Activated naive CD4-positive, alpha-beta T cell treated with anti-CD3 and anti-CD28 coated beads for 36 hours (primary cell): Measurements from ENCODE around the gene MYO18B. TPM values are rescaled to one million over a fixed set of nuclear protein-coding genes. Genes with fewer than 3 reads are reported as not detected.

Experiments
- CTCF ChIA-PET: fragments of 350-600 bp; sonication (Branson Sonifier 250); formaldehyde crosslinking; loops from one replicate; lab custom pipeline; 2021; ENCODE audit warnings: antibody characterized with exemption; lab: Charles Lee
- DNase-seq: peaks from one replicate; pipeline ENCODE4 v3.0.0-alpha.2; 2020
- H3K27ac Mint-ChIP-seq: one replicate; pipeline ENCODE4 v1.8.0; 2021; ENCODE audit warnings: mild to moderate bottlenecking, mixed read lengths
- H3K27me3 Mint-ChIP-seq: one replicate; pipeline ENCODE4 v1.8.0; 2021; ENCODE audit warnings: low read depth, mixed read lengths
- H3K36me3 Mint-ChIP-seq: one replicate; pipeline ENCODE4 v1.8.0; 2021; ENCODE audit warnings: low read depth, mixed read lengths
- H3K4me1 Mint-ChIP-seq: one replicate; pipeline ENCODE4 v1.8.0; 2021; ENCODE audit warnings: low read depth, mixed read lengths
- H3K4me3 Mint-ChIP-seq: one replicate; pipeline ENCODE4 v1.8.0; 2021; ENCODE audit warnings: mild to moderate bottlenecking, moderate library complexity, mixed read lengths
- H3K9me3 Mint-ChIP-seq: one replicate; pipeline ENCODE4 v1.8.0; 2021; ENCODE audit warnings: mixed read lengths
- intact Hi-C: fragments of 100-400 bp; cut with micrococcal nuclease; formaldehyde crosslinking; loops from one replicate; pipeline ENCODE4 v1.15.1; 2023
- total RNA-seq, 2 experiments: library from RNA; stranded (reverse); gene quantifications; one replicate each; pipeline ENCODE4 v1.2.3, GENCODE V29; 2021

MYO18B gene
- total RNA-seq, 2 experiments from 2014 or later, result 0.14 to 0.17 TPM

DNA sequence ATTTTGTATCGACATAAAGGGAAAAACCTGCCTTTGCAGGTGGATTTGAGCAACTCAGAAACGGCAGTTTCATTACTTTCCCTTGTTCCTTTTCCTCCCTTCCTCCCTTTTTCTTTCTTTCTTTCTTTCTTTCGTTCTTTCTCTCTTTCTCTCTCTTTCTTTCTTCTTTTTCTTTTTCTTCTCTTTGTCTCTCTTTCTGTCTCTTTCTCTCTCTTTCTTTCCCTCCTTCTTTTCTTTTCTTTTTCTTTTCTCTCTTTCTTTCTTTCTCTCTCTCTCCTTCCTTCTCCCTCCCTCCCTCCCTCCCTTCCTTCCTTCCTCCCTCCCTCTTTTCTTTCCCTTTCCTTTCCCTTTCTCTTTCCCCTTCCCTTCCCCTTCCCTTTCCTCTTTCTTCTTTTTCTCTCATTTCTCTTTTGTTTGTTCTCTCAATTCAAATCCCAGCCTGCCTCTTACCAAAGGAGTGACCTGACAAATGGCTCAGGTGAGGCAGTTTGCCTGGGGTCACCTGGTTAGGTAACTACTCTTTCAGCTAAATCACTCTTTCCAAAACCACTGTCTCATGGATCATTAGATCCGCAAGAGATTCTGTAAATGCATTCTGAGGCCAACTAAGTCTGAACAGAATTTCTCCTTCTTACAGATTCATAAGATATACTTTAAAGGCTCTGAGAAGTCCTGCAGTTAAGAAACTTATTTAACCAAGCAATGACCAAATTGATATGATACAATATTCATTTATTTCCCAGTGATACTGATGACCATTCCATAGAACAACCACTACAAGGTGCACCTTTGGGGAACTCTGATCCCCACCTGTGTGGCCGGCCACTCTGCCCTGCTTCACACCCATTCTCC is 75.3 kb downstream of the MYO18B start:
- peaks cover 12% of the 10 kb centered on the region for H3K27me3 Mint-ChIP-seq
- no peak overlapping the region for H3K27ac Mint-ChIP-seq
- H3K4me1 Mint-ChIP-seq, result no peaks in the 10 kb centered on the region
- no peaks in the 10 kb centered on the region for H3K36me3 Mint-ChIP-seq
- H3K9me3 Mint-ChIP-seq, result no peaks in the 10 kb centered on the region
- CTCF ChIA-PET, result interaction anchor here (0.7 kb wide), 1 partner anchor 707 kb away, joined by 5 read pairs; no protein-coding TSS in a partner anchor
- H3K4me3 Mint-ChIP-seq, result no peak overlapping the region
- intact Hi-C loops, result no loop called here
- no peak for DNase-seq

DNA sequence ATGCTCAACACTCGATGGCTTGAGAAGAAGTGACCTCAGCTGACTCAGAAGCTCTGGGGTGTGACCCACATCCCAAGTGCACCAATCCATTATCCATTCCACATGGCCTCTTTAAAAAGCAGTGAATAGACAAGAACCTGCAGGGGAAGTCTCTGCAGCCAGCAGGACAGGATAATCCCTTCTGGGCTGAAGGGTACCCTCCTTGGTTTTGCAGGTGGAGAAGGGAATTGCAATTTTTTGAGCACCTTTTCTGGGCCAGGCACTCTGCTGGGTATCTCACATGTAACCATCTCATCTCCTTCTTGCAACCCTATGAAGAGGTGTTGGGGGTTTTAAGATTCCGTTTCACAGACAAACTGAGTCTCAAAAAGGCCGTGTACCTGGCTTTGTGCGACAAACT is 76.6 kb downstream of the MYO18B start:
- DNase-seq, result no peak

DNA sequence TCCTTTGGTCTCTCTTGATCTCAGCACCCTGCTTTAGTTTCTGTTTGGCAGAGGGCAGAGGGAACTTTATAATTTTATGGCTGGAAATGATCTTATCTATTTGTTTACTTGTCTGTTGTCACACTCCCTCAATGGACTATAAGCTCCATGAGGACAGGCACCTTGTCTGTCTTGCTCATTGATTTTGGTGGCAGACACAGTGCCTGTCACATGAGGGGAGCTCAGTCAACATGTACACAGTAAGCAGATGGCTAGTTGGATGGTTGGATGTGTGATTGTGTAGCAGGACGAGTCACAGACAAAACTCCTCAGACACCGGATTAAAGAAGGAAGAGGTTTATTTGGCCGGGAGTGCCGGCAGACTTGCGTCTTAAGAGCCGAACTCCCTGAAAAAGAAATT is 80.4 kb downstream of the MYO18B start:
- CTCF ChIA-PET, result no interaction called here
- Mint-ChIP-seq H3K4me3 (no peak overlapping the region), H3K9me3 (no peaks in the 10 kb centered on the region), H3K27me3 (peaks cover 9% of the 10 kb centered on the region), H3K27ac (no peak overlapping the region), H3K4me1 (no peaks in the 10 kb centered on the region), H3K36me3 (no peaks in the 10 kb centered on the region)
- DNase-seq, result no peak
- intact Hi-C loops, result no loop called here

More for the DNA sequence above, 76.6 kb downstream of the MYO18B start:
- CTCF ChIA-PET, result no interaction called here
- Mint-ChIP-seq H3K36me3 (no peaks in the 10 kb centered on the region), H3K27ac (no peak overlapping the region), H3K4me1 (no peaks in the 10 kb centered on the region), H3K9me3 (no peaks in the 10 kb centered on the region), H3K27me3 (peaks cover 13% of the 10 kb centered on the region), H3K4me3 (no peak overlapping the region)
- intact Hi-C loops, result no loop called here

DNA sequence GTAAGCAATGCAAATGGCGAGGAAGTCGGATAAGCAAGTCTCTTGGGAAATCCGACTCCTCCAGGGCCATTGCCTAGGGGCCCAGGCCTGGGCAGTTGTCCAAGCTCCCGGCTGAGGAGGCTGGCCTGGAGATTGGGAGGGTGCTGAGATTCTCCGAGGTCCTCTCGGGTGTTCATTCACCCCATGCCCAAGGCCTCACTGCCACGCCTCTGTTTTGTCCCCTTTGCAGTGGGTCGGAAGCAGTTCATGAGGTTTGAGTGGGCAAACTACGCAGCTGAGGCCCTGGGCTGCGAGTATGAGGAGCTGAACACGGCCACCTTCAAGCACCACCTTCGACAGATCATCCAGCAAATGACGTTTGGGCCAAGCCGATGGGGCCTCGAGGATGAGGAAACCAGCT is 81.3 kb downstream of the MYO18B start:
- CTCF ChIA-PET, result no interaction called here
- no peaks in the 10 kb centered on the region for H3K4me1 Mint-ChIP-seq

DNA sequence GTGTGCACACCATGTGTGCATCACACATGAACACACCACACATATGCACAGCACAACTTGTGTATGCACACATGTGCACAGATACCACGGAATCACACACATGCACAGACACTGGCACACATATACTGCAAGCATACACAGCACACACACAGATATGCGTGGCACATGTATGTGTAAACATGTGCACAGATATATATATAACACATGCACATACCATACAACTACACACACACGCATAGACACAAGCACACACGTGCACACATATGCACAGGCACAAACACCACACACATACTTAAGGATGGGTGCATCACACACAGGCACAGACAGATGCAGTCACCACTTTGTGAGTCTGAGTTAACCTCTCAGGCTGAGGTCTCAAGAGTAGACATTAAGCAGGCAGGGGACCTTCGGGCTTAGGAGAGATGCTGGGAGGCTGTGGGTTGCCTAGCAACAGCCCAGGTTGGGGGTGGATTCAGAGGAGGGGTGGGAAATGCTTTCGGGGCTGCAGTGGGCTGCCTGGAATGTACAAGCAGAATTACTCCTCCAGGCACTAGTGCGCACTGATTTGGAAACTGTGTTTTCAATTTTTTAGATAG is 82.9 kb downstream of the MYO18B start:
- Mint-ChIP-seq H3K36me3 (no peaks in the 10 kb centered on the region), H3K4me3 (no peak overlapping the region)
- intact Hi-C loops, result no loop called here

More for the DNA sequence above, 81.3 kb downstream of the MYO18B start:
- Mint-ChIP-seq H3K36me3 (no peaks in the 10 kb centered on the region), H3K4me3 (no peak overlapping the region), H3K9me3 (no peaks in the 10 kb centered on the region), H3K27ac (no peak overlapping the region), H3K27me3 (peaks cover 8% of the 10 kb centered on the region)
- intact Hi-C loops, result no loop called here
- DNase-seq, result no peak

DNA sequence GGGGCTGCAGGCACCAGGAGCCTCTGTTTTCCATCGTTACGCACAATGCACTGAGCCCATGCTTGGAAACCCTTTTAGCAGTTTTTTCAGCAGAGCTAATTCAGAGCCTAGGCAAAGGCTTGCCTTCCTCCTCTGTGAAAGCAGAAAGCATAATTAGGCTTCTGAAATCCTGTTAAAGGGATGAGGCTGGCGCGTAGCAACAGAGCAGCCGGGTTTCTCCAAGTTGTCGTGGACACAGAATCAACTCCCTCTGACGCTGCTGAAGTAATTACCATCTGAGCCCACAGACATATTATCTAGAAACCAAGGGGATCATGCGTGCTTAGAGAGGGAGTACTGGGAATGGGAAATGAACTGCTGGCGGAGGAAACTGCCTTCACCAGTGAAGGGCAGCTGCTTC is 85.4 kb downstream of the MYO18B start:
- Mint-ChIP-seq H3K27me3 (peaks cover under 1% of the 10 kb centered on the region), H3K4me1 (no peaks in the 10 kb centered on the region), H3K9me3 (no peaks in the 10 kb centered on the region), H3K4me3 (no peak overlapping the region), H3K27ac (no peak overlapping the region), H3K36me3 (no peaks in the 10 kb centered on the region)
- intact Hi-C loops, result no loop called here
- DNase-seq, result no peak
- CTCF ChIA-PET, result interaction anchor here (0.8 kb wide), 1 partner anchor 283 kb away, joined by 3 read pairs; no protein-coding TSS in a partner anchor

More for the DNA sequence above, 82.9 kb downstream of the MYO18B start:
- CTCF ChIA-PET, result no interaction called here
- peaks cover 6% of the 10 kb centered on the region for H3K27me3 Mint-ChIP-seq
- no peak overlapping the region for H3K27ac Mint-ChIP-seq
- H3K4me1 Mint-ChIP-seq, result no peaks in the 10 kb centered on the region
- DNase-seq, result no peak
- no peaks in the 10 kb centered on the region for H3K9me3 Mint-ChIP-seq

DNA sequence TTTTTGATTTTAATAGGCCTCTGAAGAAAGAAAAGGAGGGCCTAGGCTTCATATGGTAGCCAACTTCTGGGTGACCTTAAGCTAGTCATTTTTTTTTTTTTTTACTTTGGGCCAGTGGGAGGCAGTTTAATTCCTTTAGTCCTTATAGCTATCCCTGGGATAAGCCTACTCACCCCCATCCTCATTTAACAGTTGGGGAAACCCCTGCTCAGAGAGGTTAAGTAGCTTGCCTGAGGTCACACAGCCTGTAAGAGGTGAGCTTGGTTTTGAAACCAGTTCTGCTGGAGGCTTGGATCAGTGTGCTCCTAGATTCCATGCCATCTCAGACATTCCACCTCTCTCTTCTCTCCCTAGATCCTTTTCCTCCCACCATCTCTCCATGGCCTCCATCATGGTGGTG is 86.4 kb downstream of the MYO18B start:
- CTCF ChIA-PET, result interaction anchor here (0.6 to 0.8 kb wide), 5 partner anchors 16 to 925 kb away, joined by 3 to 6 read pairs (median 4); no protein-coding TSS in a partner anchor
- intact Hi-C loops, result no loop called here
- no peak overlapping the region for H3K27ac Mint-ChIP-seq
- DNase-seq, result no peak
- no peaks in the 10 kb centered on the region for H3K4me1 Mint-ChIP-seq
- no peaks in the 10 kb centered on the region for H3K9me3 Mint-ChIP-seq
- H3K36me3 Mint-ChIP-seq, result no peaks in the 10 kb centered on the region
- H3K27me3 Mint-ChIP-seq, result no peaks in the 10 kb centered on the region
- H3K4me3 Mint-ChIP-seq, result no peak overlapping the region

DNA sequence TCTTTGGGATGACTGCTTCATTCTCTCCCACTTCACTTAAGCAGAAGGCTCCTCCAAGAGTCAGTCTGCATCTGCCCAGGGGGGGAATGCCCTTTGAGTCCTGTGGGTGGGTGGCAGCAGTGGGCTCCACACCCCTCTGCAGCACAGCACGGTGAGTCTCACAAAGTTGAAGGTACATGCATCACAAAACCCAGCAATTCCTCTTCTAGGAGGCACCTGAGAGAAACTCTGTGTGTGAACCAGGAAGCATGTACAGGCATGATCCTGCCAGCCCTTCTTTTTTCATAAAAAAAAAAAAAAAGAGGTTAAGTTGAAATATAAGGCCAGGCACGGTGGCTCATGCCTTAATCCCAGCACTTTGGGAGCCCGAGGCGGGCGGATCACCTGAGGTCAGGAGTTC is 87.2 kb downstream of the MYO18B start:
- no peak for DNase-seq
- Mint-ChIP-seq H3K9me3 (no peaks in the 10 kb centered on the region), H3K4me1 (no peaks in the 10 kb centered on the region), H3K36me3 (no peaks in the 10 kb centered on the region), H3K4me3 (no peak overlapping the region), H3K27me3 (no peaks in the 10 kb centered on the region), H3K27ac (no peak overlapping the region)
- intact Hi-C loops, result no loop called here
- CTCF ChIA-PET, result no interaction called here

DNA sequence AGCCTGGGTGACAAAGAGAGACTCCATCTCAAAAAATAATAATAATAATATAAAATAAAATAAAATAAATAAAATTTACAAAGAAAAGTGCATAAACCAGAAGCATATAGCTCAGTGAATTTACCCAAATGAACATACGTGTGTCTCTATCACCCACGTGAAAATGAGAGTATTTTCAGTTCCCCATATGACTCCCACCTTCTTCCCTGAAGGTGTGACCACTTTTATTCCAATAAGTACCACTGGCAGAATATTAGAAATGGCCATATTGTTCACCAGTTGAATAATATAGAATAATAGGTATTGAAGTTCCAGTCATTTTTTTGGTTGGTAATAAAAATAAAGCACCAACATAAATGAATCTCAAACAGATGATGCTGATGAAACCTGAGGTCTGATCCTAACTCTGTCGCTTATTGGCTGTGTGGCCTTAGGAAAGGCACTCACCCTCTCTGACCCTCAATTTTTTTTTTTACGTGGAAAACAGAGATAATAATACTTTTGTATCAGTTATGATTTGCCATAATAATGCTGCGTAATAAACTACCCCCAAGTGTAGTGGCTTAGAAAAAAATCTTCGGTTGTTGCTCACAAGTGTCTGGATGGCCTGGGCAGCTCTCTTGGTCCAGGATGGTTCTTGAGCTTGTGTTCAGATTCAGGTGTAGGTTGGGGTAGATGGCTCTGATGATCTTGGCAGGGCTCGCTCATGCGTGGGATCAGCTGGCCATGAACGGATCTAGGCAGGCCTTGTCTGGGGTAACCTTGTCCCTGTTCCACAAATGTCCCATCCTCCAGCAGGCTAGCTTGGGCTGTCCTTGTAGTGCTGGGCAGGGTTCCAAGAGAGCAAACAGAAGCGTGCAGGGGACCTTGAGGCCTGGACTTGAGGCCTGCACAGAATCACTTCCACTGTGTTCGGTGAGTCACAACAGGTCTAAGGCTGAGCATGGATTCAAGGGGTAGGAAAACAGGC is 88.1 kb downstream of the MYO18B start:
- Mint-ChIP-seq H3K4me3 (no peak overlapping the region), H3K4me1 (no peaks in the 10 kb centered on the region), H3K27ac (no peak overlapping the region), H3K27me3 (no peaks in the 10 kb centered on the region), H3K36me3 (no peaks in the 10 kb centered on the region), H3K9me3 (no peaks in the 10 kb centered on the region)
- no peak for DNase-seq
- CTCF ChIA-PET, result no interaction called here
- intact Hi-C loops, result no loop called here

DNA sequence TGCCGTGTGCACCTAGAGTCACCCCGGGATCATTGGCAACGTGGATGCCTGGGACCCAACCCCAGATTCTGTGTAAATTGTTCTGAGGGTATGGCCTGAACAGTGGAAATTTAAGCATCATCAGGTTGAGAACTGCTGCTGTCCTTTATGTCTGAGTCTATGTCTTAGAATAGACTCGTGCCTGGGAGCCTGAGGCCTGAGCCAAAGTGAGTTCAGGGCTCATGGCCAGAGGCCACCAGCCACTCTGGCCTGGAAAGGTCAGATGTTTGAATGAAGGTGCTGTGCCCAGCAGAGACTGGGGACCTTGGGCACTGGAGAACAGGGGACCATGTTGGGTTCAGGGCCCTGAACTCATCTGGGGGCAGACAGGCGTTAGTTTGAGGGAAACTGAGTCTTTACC is 91.1 kb downstream of the MYO18B start:
- intact Hi-C loops, result no loop called here
- peaks cover 4% of the 10 kb centered on the region for H3K27me3 Mint-ChIP-seq
- no peaks in the 10 kb centered on the region for H3K36me3 Mint-ChIP-seq
- no peaks in the 10 kb centered on the region for H3K9me3 Mint-ChIP-seq
- no peaks in the 10 kb centered on the region for H3K4me1 Mint-ChIP-seq
- no peak for DNase-seq
- H3K4me3 Mint-ChIP-seq, result no peak overlapping the region
- CTCF ChIA-PET, result no interaction called here
- H3K27ac Mint-ChIP-seq, result no peak overlapping the region

DNA sequence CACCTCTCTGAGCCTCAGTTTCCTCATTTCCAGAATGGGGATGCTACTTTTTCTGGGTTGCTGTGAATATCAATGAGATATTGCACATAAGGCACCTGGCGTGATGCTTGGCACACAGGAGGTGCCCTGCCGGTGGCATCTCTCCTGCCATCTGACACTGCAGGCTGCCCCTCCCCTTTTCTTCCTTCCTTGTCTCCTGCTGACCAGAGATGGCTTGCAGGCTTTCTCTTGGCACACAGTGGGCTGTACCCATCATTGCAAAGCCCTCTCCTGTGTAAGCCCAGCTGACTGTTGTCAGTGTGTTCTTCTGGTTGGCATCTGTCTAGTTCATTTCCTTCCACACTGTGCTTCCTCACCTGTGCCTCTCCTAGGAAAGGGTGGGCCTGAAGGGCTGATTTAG is 91.7 kb downstream of the MYO18B start:
- no peak overlapping the region for H3K4me3 Mint-ChIP-seq
- H3K27me3 Mint-ChIP-seq, result peaks cover 4% of the 10 kb centered on the region
- intact Hi-C loops, result no loop called here
- CTCF ChIA-PET, result no interaction called here
- no peak for DNase-seq
- no peak overlapping the region for H3K27ac Mint-ChIP-seq
- no peaks in the 10 kb centered on the region for H3K4me1 Mint-ChIP-seq
- no peaks in the 10 kb centered on the region for H3K9me3 Mint-ChIP-seq
- H3K36me3 Mint-ChIP-seq, result no peaks in the 10 kb centered on the region

DNA sequence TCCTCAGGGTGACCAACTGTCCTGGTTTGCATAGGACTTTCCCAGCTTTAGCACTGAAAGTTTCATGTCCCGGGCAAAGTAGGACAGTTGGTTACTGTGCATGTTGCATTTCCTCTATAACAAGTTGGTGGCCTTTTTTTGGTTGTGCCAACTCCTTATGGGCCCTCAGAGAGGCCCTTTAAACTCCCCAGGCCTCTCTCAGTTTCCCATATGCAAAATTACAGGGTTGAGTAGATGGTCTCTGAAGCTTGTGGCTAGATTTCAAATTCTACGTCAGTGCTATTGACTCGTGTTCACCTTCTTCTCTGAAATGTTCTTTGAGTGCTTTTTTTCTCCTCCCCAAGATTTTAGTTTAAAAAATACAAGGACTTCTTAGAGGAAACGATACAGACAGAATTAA is 92.5 kb downstream of the MYO18B start:
- Mint-ChIP-seq H3K27ac (no peak overlapping the region), H3K9me3 (no peaks in the 10 kb centered on the region), H3K4me1 (no peaks in the 10 kb centered on the region), H3K36me3 (no peaks in the 10 kb centered on the region), H3K4me3 (no peak overlapping the region), H3K27me3 (peaks cover 4% of the 10 kb centered on the region)
- intact Hi-C loops, result no loop called here
- CTCF ChIA-PET, result no interaction called here
- no peak for DNase-seq
